PC-9 (cell line): ENCODE data around the gene ZNF516. TPM values are rescaled to one million over a fixed set of nuclear protein-coding genes. Genes with fewer than 3 reads are reported as not detected.

Experiments
- BruUV-seq: library from RNA; stranded (reverse); fragments of 400-500 nt; replicated peaks from 2 replicates; lab custom pipeline; 2021; lab: Mats Ljungman, UMichigan
- CTCF ChIA-PET: fragments of 300-600 bp; sonication (Branson Sonifier 250); formaldehyde crosslinking; loops from one replicate; lab custom pipeline; 2022; ENCODE audit warnings: antibody characterized with exemption; lab: Charles Lee
- POLR2A ChIA-PET: fragments of 300-600 bp; sonication (Branson Sonifier 250); formaldehyde crosslinking; loops from one replicate; lab custom pipeline; 2022; ENCODE audit warnings: antibody characterized with exemption; ENCODE audit not compliant: unreplicated experiment; lab: Charles Lee
- DNase-seq, 2 experiments: peaks; one replicate each; pipeline versions ENCODE4 v3.0.0 to v3.0.0-alpha.2; 2015 to 2022; ENCODE audit warnings: mixed read lengths in 1 of 2
- H2AFZ ChIP-seq: fragments of 200-600 bp; sonication (generic); 2 replicates; pipeline ENCODE4 v1.8.1; 2017; ENCODE audit warnings: antibody characterized with exemption
- H3F3A ChIP-seq: fragments of 200-600 bp; sonication (generic); 2 replicates; pipeline ENCODE4 v1.8.1; 2017; ENCODE audit warnings: antibody characterized with exemption, mild to moderate bottlenecking, low read depth; ENCODE audit not compliant: insufficient read depth
- H3K27ac ChIP-seq: fragments of 200-600 bp; sonication (generic); 2 replicates; pipeline ENCODE4 v1.6.1; 2016; ENCODE audit warnings: mixed run types
- H3K27me3 ChIP-seq: fragments of 200-600 bp; sonication (generic); 2 replicates; pipeline ENCODE4 v1.6.1; 2016; ENCODE audit warnings: low read depth, mixed run types; ENCODE audit not compliant: insufficient read depth
- H3K36me3 ChIP-seq: fragments of 200-600 bp; sonication (generic); 2 replicates; pipeline ENCODE4 v1.6.1; 2016; ENCODE audit warnings: low read depth, mixed run types
- H3K4me1 ChIP-seq: fragments of 200-600 bp; sonication (generic); replicated peaks from 2 replicates; pipeline ENCODE4 v1.6.1; 2016; ENCODE audit warnings: mixed run types; ENCODE audit not compliant: insufficient read depth
- H3K4me2 ChIP-seq: fragments of 200-600 bp; sonication (generic); 2 replicates; pipeline ENCODE4 v1.6.1; 2017; ENCODE audit warnings: mixed run types
- H3K4me3 ChIP-seq: fragments of 200-600 bp; sonication (generic); 2 replicates; pipeline ENCODE4 v1.6.1; 2016; ENCODE audit warnings: mixed run types
- H3K79me2 ChIP-seq: fragments of 200-600 bp; sonication (generic); 2 replicates; pipeline ENCODE4 v1.6.1; 2017; ENCODE audit warnings: low read depth, mixed run types
- H3K9me2 ChIP-seq: fragments of 200-600 bp; sonication (generic); 2 replicates; pipeline ENCODE4 v1.8.1; 2017; ENCODE audit warnings: mild to moderate bottlenecking; ENCODE audit not compliant: insufficient read depth
- H3K9me3 ChIP-seq: fragments of 200-600 bp; sonication (generic); 2 replicates; pipeline ENCODE4 v1.8.1; 2016; ENCODE audit warnings: low read depth; ENCODE audit not compliant: insufficient read depth
- H4K20me1 ChIP-seq: fragments of 200-600 bp; sonication (generic); 2 replicates; pipeline ENCODE4 v1.8.1; 2017; ENCODE audit not compliant: insufficient read depth
- CTCF ChIP-seq: fragments of 200-600 bp; sonication (generic); conservative IDR thresholded peaks from 2 replicates; pipeline ENCODE4 v1.6.1; 2017; ENCODE audit warnings: mixed run types, antibody characterized with exemption, mild to moderate bottlenecking, moderate library complexity
- EZH2 ChIP-seq: fragments of 200-600 bp; sonication (generic); IDR thresholded peaks from 2 replicates; pipeline ENCODE4 v1.8.0; 2017; ENCODE audit warnings: antibody characterized with exemption, low read depth
- intact Hi-C: fragments of 100-400 bp; cut with micrococcal nuclease; formaldehyde crosslinking; loops from one replicate; pipeline ENCODE4 v1.10.0; 2022; ENCODE audit not compliant: unreplicated experiment
- total RNA-seq: library from RNA; stranded (reverse); gene quantifications from 2 replicates; pipeline ENCODE4 v1.2.3, GENCODE V29; 2021

ZNF516 gene
- total RNA-seq, 1 experiment from 2014 or later, result 32.7 TPM

DNA sequence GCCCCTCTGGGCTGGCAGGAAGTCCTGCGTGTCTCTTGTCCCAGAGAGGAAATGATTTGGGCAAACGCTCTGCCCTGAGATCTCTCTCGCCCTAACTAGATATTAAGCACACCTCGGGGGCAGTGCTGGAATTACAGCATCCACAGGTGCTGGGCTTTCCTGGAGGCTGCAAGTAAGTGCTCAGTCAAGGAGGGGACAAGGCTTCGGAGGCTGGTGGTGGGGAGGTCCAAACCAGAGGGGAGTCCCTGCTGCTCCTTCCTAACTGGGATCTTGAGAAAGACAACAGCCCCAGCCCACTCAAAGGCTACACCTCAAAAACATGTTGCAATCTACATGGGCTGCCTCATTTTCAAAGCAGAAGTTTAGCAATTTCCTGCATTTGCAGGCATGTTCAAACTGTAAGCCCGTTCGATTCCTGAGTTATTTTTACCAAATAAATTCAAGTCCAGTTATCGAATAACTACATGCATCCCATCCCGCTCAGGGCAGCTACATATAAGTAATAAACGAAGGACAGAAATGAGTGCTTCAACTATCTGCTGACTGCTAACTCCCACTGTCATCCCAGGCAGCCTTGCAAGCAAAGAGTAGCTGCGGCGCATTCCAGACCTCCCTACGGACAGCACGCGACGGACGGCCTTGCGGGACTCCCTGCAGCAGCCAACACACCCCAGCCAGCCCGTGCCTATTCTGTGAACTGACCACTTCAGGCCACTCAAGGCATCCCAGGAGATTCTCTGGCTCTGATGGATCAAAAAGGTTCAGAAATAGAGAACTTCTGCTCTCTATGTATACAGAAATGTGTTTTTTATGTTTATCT lies 27.5 kb downstream of the ZNF516 start:
- no peak overlapping the region for H3K4me3 ChIP-seq
- no peaks in the 10 kb centered on the region for H3F3A ChIP-seq
- ChIA-PET CTCF (no interaction called here), POLR2A (no interaction called here)
- no TSS peak for BruUV-seq
- H3K27me3 ChIP-seq, result no peaks in the 10 kb centered on the region
- H2AFZ ChIP-seq, result no peak overlapping the region
- no peak overlapping the region for H3K4me2 ChIP-seq
- H4K20me1 ChIP-seq, result peaks cover 17% of the 10 kb centered on the region
- H3K36me3 ChIP-seq, result no peaks in the 10 kb centered on the region; the same call in 1 of the 2 replicates
- peaks cover 31% of the 10 kb centered on the region for H3K79me2 ChIP-seq
- no peak overlapping the region for H3K27ac ChIP-seq
- intact Hi-C loops, result no loop called here
- no peaks in the 10 kb centered on the region for H3K9me3 ChIP-seq
- no peak for DNase-seq
- TF ChIP-seq CTCF (no peak), EZH2 (no peak)
- no peaks in the 10 kb centered on the region for H3K9me2 ChIP-seq
- no peaks in the 10 kb centered on the region for H3K4me1 ChIP-seq

DNA sequence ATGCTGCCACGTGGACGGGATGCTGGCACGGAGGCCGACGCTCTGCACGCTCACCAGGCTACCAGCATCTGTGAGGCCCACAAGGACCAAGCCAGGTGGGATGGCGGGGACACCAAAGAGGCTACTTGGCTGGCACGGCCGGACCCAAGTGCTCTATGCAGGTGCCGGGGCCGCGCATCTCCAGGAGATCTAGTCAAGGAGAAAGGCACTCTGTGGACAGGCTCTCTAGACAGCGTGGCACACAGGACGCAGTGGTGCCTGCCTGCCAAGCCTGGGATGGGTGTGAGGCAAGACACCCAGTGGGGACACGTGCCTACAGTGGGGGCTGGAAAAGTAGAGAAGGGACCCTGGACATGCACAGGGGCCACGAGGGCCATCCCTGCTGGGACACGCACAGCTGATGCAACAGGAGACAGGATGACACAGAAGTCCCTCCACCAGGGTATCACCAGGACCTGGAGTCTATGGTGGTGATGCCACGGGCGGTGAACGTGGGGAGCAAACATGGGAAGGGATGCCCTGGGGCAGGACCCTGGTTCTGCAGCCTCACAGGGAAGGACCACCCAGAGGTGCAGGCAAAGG lies 28.5 kb downstream of the ZNF516 start:
- no TSS peak for BruUV-seq
- Histone ChIP-seq H4K20me1 (peaks cover 26% of the 10 kb centered on the region; the same call in 1 of the 2 replicates), H2AFZ (no peak overlapping the region), H3K4me2 (no peak overlapping the region), H3K27me3 (no peaks in the 10 kb centered on the region), H3F3A (no peaks in the 10 kb centered on the region), H3K36me3 (no peaks in the 10 kb centered on the region), H3K9me3 (no peaks in the 10 kb centered on the region), H3K79me2 (peaks cover 20% of the 10 kb centered on the region), H3K27ac (no peak overlapping the region), H3K4me3 (no peak overlapping the region), H3K4me1 (no peaks in the 10 kb centered on the region), H3K9me2 (no peaks in the 10 kb centered on the region)
- ChIA-PET CTCF (no interaction called here), POLR2A (no interaction called here)
- TF ChIP-seq CTCF, result no peak
- no peak for TF ChIP-seq EZH2
- no peak for DNase-seq
- intact Hi-C loops, result no loop called here

- no peak for TF ChIP-seq EZH2
- TF ChIP-seq CTCF, result no peak
- H4K20me1 ChIP-seq, result peaks cover 26% of the 10 kb centered on the region; the same call in 1 of the 2 replicates
- no peak overlapping the region for H3K4me3 ChIP-seq
- POLR2A ChIA-PET, result no interaction called here
- intact Hi-C loops, result no loop called here
- H3K9me2 ChIP-seq, result no peaks in the 10 kb centered on the region
- H3K79me2 ChIP-seq, result peaks cover 14% of the 10 kb centered on the region; the same call in 1 of the 2 replicates
- no peaks in the 10 kb centered on the region for H3K36me3 ChIP-seq
- H3K27ac ChIP-seq, result no peak overlapping the region
- no TSS peak for BruUV-seq
- H3K27me3 ChIP-seq, result no peaks in the 10 kb centered on the region
- CTCF ChIA-PET, result no interaction called here
- H2AFZ ChIP-seq, result no peak overlapping the region
- H3K4me1 ChIP-seq, result no peaks in the 10 kb centered on the region
- no peak for DNase-seq
- H3F3A ChIP-seq, result no peaks in the 10 kb centered on the region
- H3K9me3 ChIP-seq, result no peaks in the 10 kb centered on the region
- H3K4me2 ChIP-seq, result no peak overlapping the region
Observed at GRCh38 chr18:76465630-76466409, 29.2 kb downstream of the ZNF516 start.
